LNCAP (cell line): ENCODE results near the gene LRFN3.

Source experiments
- TF ChIP-seq, protein P1 (sequence below): fragments of 450-650 bp; IDR thresholded peaks from 2 replicates; pipeline ENCODE4 v1.5.1; 2017; ENCODE audit warnings: mild to moderate bottlenecking

Gene LRFN3, protein sequence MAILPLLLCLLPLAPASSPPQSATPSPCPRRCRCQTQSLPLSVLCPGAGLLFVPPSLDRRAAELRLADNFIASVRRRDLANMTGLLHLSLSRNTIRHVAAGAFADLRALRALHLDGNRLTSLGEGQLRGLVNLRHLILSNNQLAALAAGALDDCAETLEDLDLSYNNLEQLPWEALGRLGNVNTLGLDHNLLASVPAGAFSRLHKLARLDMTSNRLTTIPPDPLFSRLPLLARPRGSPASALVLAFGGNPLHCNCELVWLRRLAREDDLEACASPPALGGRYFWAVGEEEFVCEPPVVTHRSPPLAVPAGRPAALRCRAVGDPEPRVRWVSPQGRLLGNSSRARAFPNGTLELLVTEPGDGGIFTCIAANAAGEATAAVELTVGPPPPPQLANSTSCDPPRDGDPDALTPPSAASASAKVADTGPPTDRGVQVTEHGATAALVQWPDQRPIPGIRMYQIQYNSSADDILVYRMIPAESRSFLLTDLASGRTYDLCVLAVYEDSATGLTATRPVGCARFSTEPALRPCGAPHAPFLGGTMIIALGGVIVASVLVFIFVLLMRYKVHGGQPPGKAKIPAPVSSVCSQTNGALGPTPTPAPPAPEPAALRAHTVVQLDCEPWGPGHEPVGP

DNA sequence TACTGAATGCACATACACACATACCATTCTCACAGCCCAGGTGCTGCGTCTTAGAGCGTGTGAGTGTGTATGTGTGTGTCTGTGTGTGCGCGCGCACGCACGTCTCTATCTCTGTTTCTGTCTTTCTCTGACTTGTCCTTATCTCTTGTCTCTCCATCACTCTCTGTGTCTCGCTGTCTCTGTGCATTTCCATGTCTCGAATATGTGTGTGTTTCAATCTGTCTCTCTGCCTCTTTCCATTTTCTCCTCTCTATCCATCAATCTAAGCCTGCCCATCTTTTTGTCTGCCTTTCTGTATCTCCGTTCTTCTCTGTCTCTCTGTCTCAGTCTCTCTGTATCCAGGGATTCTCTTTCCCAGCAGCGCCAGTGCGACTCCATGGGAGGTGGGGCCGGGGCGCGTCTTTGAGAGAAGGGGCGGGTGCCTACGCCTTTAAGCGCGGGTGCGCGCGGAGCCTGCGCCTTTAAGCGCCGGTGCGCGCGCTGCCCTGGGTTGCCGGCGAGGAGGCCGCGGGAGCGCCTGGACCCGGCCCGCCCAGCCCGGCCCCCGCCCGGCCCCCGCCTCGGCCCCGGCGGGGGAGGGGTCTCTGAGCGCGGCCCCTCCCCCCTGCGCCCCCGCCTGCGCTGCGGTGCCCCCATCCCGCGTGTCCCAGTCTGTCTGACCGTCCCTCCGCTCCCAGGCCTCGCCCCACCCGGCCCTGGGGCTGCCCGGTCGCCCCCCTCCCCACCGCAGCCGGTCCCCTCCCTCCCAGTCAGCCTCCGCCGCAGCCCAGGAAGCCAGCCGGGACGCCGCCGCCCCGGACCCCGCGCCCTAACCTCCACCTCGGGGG, at the start of gene LRFN3:
LRFN3 (plus strand) TSS at position 464 of the 827 bp plus-strand sequence. CDS start 3,052 bp downstream, outside the sequence.
- TF ChIP-seq, protein P1, sequence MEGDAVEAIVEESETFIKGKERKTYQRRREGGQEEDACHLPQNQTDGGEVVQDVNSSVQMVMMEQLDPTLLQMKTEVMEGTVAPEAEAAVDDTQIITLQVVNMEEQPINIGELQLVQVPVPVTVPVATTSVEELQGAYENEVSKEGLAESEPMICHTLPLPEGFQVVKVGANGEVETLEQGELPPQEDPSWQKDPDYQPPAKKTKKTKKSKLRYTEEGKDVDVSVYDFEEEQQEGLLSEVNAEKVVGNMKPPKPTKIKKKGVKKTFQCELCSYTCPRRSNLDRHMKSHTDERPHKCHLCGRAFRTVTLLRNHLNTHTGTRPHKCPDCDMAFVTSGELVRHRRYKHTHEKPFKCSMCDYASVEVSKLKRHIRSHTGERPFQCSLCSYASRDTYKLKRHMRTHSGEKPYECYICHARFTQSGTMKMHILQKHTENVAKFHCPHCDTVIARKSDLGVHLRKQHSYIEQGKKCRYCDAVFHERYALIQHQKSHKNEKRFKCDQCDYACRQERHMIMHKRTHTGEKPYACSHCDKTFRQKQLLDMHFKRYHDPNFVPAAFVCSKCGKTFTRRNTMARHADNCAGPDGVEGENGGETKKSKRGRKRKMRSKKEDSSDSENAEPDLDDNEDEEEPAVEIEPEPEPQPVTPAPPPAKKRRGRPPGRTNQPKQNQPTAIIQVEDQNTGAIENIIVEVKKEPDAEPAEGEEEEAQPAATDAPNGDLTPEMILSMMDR, result no peak

DNA sequence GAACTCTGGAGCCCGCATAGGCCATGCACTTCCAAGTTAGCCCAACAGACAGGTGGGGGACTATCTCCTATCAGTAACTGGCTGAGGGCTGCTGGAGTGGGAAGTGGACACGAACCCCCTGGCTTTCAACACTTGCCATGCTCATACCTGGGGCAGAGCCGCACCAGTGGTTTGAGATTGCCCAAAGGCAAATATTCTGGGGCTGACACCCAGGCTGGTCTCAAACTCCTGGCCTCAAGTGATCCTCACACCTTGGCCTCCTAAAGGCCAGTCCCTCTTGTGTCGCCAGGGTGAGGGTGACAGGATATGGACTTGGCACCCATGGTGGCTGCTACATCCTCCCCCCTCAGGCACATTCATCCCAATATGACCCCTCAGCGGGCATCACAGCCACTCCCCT, 49.0 kb upstream of the LRFN3 start:
- TF ChIP-seq, protein P1, result no peak

DNA sequence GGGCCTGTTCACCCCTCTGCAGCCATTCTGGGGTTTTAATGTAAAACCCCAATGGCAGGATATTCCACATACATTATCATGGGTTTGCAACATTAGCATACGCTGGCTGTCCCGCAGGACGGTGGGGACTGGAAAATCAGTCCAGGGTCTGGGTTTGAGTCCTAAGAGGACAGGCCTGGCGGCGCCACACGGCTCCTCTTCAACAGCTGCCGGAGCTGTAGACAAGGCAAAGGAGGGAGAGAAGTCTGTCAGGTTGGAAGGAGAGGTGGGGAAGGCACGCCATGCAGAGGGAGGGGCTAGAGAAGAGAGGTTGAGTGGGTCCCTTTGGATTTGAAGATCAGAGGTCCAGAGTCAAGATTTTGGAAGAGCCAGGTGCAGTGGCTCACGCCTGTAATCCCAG, 47.8 kb upstream of the LRFN3 start:
- TF ChIP-seq, protein P1, result no peak

DNA sequence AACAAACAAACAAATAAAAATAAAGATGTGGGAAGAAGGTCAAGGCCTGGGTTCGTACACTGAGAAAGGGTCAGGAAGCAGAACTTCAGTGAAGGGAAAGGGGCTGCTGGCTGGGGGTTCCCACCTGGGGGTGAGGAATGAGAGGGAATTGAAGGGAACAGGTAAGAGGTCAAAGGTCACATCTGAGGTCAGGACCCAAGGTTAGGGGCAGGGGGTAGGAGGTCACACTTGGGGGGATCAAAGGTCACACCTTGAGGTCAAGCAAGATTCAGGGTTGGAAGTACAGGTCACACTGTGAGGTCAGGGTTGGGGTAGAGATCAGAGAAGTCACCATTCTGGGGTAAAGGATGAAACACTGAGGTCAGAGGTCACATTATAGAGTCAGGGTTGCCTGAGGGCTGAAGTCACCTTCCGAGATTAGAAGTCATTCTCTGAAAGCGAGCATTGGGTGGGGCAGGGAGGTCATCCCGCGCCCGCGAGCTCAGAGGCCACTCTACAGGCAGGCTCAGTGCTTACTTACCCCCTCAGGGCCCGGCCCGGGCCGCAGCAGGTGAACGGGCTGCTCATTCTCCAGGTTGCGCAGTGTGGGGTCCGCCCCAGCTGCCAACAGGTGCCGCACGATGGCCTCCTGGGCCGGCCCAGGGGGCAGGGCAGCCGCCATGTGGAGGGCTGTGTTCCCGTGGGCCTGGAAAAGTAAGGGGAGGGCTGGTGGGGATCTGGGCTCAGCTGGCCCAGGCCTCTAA, 46.6 kb upstream of the LRFN3 start:
- TF ChIP-seq, protein P1, result no peak

DNA sequence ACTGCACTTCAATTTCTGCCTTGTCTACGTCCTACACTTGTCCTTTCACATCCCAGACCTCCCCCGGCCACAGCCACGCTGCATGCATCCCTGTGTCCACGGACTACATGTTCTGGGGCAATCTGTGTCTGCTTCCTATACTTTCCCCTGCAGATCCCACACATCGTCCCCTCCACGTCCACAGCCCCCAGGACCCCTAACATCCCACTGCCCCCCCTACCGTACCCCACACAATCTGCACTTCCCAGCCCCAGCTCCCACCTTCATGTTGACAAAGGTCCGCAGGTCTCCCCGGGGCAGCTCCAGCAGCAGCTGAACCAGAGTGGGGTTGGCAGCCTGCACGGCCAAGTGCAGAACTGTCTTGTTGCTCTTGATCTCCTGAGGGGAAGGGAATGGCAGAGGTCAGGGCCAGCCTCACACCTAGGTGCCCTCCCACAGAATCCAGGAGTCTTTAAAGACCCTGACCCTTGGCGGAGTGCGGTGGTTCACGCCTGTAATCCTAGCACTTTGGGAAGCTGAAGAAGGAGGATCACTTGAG, 46.0 kb upstream of the LRFN3 start:
- TF ChIP-seq, protein P1, result no peak

DNA sequence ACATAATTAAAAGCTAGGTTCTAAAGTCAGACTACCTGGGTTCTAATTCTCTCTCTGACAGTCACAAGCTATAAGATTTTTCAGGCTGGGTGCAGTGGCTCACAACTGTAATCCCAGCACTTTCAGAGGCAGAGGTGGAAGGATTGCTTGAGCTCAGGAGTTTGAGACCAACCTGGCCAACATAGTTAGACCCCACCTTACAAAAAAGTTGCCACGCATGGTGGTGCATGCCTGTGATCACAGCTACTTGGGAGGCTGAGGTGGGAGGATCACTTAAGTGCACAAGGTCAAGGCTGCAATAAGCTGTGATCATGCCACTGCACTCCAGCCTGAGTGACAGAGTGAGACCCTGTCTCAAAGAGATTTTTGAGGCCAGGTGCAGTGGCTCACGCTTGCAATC, 41.8 kb upstream of the LRFN3 start:
- TF ChIP-seq, protein P1, result no peak
